Activated T-helper 2 cell treated with anti-CD3 and anti-CD28 coated beads, Interferon-gamma antibody, Interleukin-2, Interleukin-4, amounts not matched to agents 10 μg/mL and 5 μg/mL and 100 μg/mL, durations not matched to agents 14 hours and 24 hours and 36 hours (primary cell): ENCODE results near the gene CCR1. TPM values are rescaled to one million over a fixed set of nuclear protein-coding genes. Genes with fewer than 3 reads are reported as not detected.

Experiments used
- DNase-seq: peaks from one replicate; pipeline ENCODE4 v3.0.0; 2021; ENCODE audit warnings: low spot score
- H3K27ac Mint-ChIP-seq: one replicate; pipeline ENCODE4 v1.8.0; 2021; ENCODE audit warnings: mixed read lengths
- H3K27me3 Mint-ChIP-seq: one replicate; pipeline ENCODE4 v1.8.0; 2021; ENCODE audit warnings: low read depth, mixed read lengths
- H3K36me3 Mint-ChIP-seq: one replicate; pipeline ENCODE4 v1.8.0; 2021; ENCODE audit warnings: low read depth, mixed read lengths
- H3K4me1 Mint-ChIP-seq: one replicate; pipeline ENCODE4 v1.8.0; 2021; ENCODE audit warnings: low read depth, mixed read lengths
- H3K4me3 Mint-ChIP-seq: one replicate; pipeline ENCODE4 v1.8.0; 2021; ENCODE audit warnings: low read depth, mild to moderate bottlenecking, moderate library complexity, mixed read lengths
- H3K9me3 Mint-ChIP-seq: one replicate; pipeline ENCODE4 v1.8.0; 2021; ENCODE audit warnings: mixed read lengths
- intact Hi-C: fragments of 100-400 bp; cut with micrococcal nuclease; formaldehyde crosslinking; loops from one replicate; pipeline ENCODE4 v1.15.1; 2023
- total RNA-seq: library from RNA; stranded (reverse); gene quantifications from 2 replicates; pipeline ENCODE4 v1.2.3, GENCODE V29; 2022

CCR1 gene
- total RNA-seq, 1 donor from 2014 or later, result 0.41 TPM

DNA sequence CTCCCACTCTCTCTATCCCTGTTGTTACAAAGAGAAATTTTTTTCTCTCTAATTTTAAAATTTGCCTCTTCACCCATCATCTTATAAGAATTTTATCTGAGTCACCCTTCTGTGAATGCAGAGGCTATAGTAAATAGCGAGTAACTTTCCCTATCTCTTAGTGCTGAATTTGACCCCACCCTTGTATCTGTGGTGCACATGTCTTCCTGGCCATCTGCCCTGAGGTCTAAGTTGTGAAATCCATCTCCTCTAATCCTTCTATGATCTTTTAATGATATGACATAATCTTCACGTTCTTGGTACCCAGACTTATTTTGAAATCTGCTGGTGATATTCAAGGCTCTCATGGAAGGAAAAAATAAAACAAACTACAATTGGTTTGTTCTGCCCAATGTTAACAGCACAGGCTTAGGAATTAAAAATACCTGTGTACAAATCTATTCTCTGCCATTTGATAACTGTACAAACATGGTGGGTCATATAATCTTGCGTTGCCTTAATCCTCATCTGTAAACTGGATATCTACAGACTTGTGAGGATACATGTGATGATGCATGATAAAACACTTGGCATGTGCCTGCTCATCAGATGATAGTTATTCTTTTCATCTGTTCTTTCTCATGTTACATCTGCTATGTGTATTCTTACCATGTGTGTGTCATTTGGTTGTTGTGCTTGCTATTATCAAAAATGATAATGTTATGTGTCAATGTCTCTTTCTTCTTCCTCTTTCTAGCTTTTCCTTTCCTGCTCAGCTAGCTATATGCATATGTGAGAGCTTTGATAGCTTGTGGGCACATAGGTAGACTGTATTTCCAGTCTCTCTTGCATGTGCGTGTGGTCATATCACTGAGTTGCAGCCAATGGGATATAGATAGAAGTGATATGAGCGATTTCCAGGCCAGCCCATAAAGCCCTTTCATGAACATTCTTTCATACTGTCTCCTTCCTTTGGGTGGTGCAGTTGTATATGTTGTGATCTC lies 20.4 kb upstream of the CCR1 start:
- Mint-ChIP-seq H3K36me3 (no peaks in the 10 kb centered on the region), H3K4me3 (no peak overlapping the region), H3K9me3 (peaks cover 5% of the 10 kb centered on the region), H3K27me3 (peaks cover 68% of the 10 kb centered on the region), H3K27ac (no peak overlapping the region), H3K4me1 (peaks cover 11% of the 10 kb centered on the region)
- no peak for DNase-seq
- intact Hi-C loops, result loop anchor here (5.0 kb wide), 1 partner anchor 149 kb away; no protein-coding TSS in a partner anchor

DNA sequence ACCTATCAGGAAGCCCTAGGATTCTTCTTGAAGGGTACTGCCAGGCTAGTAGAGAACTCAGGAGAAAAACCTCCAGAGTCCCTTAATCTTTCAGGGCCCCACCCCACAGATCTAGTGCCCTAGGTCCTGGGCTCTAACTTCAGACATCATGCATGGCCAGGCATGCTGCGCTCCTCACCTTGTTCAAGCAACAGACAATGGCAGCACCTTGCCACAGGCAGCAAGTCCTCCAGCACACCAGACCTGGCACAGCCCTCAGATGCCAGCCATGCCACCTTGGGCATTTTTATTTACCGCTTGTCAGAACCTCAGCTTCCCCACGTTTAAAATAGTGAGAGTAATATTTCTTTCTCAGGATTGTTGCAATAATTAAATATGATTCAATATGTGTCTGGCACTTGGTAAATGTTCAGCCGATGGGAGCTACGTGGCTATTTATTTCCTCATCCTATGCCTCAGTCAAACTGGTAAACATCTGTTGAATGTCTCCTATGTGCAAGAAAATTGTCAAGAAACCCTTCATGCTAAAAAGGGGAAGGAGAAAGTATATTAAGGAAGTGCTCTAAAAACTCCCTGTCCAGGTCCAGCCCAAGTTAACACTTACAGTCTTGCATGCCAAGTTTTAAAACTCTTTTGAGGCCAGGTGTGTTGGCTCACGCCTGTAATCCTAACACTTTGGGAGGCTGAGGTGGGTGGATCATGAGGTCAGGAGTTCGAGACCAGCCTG lies 14.5 kb upstream of the CCR1 start:
- H3K4me1 Mint-ChIP-seq, result peaks cover 7% of the 10 kb centered on the region
- no peaks in the 10 kb centered on the region for H3K36me3 Mint-ChIP-seq
- H3K27ac Mint-ChIP-seq, result no peak overlapping the region
- no peak for DNase-seq
- intact Hi-C loops, result no loop called here
- H3K9me3 Mint-ChIP-seq, result peaks cover 23% of the 10 kb centered on the region
- peaks cover 72% of the 10 kb centered on the region for H3K27me3 Mint-ChIP-seq
- no peak overlapping the region for H3K4me3 Mint-ChIP-seq

GRCh38 chr3:46221938-46222337 lies 13.8 kb upstream of the CCR1 start:
- no peak for DNase-seq
- Mint-ChIP-seq H3K27me3 (peaks cover 74% of the 10 kb centered on the region), H3K9me3 (peaks cover 23% of the 10 kb centered on the region), H3K27ac (no peak overlapping the region), H3K36me3 (no peaks in the 10 kb centered on the region), H3K4me3 (no peak overlapping the region), H3K4me1 (peaks cover 10% of the 10 kb centered on the region)
- intact Hi-C loops, result no loop called here

- Mint-ChIP-seq H3K27me3 (peaks cover 77% of the 10 kb centered on the region), H3K4me3 (no peak overlapping the region)
Observed at GRCh38 chr3:46221391-46221790, 13.3 kb upstream of the CCR1 start.

DNA sequence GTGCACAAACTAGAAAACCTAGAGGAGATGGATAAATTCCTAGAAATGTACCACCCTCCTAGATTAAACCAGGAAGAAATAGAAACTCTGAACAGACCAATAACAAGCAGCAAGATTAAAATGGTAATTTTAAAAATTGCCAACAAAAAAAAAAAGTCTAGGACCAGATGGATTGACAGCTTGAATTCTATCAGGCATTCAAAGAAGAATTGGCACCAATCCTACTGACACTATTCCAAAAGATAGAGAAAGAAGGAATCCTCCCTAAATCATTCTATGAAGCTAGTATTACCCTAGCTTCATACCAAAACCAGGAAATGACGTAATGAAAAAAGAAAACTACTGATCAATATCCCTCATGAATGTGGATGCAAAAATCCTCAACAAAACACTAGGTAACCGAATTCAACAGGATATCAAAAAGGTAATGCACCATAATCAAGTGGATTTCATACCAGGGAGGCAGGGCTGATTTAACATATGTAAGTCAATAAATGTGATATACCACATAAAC lies 10.1 kb upstream of the CCR1 start:
- no peak for DNase-seq
- no peak overlapping the region for H3K4me3 Mint-ChIP-seq
- H3K4me1 Mint-ChIP-seq, result peaks cover 16% of the 10 kb centered on the region
- no peak overlapping the region for H3K27ac Mint-ChIP-seq
- H3K27me3 Mint-ChIP-seq, result peaks cover 77% of the 10 kb centered on the region
- peaks cover 18% of the 10 kb centered on the region for H3K9me3 Mint-ChIP-seq
- no peaks in the 10 kb centered on the region for H3K36me3 Mint-ChIP-seq
- intact Hi-C loops, result no loop called here

More at GRCh38 chr3:46221391-46221790, 13.3 kb upstream of the CCR1 start:
- intact Hi-C loops, result no loop called here
- Mint-ChIP-seq H3K9me3 (peaks cover 20% of the 10 kb centered on the region), H3K36me3 (no peaks in the 10 kb centered on the region), H3K4me1 (peaks cover 13% of the 10 kb centered on the region), H3K27ac (no peak overlapping the region)
- DNase-seq, result no peak

DNA sequence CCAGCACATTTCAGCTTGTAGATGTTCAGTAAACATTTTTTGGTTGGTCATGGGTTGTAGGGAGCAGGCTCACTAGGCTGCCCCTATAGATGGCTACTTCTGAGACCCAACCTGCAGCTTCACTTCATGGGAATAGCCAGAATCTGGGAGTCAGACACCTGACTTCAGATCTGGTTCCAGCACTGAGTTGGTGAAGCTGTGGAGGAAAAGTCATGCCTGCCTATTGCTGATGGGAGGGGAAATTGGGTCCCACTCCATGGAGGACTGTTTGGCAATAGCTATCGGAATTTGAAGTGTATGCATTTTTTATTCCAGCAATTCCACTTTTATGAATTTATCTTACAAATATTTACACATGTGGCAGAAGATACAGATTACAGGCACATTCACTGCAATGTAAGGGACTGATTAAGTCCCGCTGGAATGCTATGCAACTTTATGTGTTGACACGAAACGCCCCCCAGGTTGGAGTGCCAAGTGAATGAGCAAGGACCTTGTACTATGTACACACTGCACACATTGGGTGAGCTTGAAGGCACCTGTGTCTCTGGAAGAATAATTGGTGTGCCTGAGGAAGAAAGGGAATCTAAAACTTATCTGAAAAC lies 7.8 kb upstream of the CCR1 start:
- H3K27me3 Mint-ChIP-seq, result peaks cover 59% of the 10 kb centered on the region
- peaks cover 16% of the 10 kb centered on the region for H3K4me1 Mint-ChIP-seq
- H3K4me3 Mint-ChIP-seq, result no peak overlapping the region
- DNase-seq, result no peak
- H3K27ac Mint-ChIP-seq, result no peak overlapping the region
- intact Hi-C loops, result no loop called here
- H3K36me3 Mint-ChIP-seq, result no peaks in the 10 kb centered on the region
- H3K9me3 Mint-ChIP-seq, result peaks cover 18% of the 10 kb centered on the region

- no peak for DNase-seq
- Mint-ChIP-seq H3K27ac (no peak overlapping the region), H3K27me3 (peaks cover 54% of the 10 kb centered on the region), H3K4me3 (no peak overlapping the region), H3K9me3 (peaks cover 16% of the 10 kb centered on the region), H3K4me1 (peaks cover 16% of the 10 kb centered on the region), H3K36me3 (no peaks in the 10 kb centered on the region)
- intact Hi-C loops, result loop anchor here (5.0 kb wide), 1 partner anchor 52 kb away; no protein-coding TSS in a partner anchor
Observed at GRCh38 chr3:46214751-46215352, 6.7 kb upstream of the CCR1 start.

DNA sequence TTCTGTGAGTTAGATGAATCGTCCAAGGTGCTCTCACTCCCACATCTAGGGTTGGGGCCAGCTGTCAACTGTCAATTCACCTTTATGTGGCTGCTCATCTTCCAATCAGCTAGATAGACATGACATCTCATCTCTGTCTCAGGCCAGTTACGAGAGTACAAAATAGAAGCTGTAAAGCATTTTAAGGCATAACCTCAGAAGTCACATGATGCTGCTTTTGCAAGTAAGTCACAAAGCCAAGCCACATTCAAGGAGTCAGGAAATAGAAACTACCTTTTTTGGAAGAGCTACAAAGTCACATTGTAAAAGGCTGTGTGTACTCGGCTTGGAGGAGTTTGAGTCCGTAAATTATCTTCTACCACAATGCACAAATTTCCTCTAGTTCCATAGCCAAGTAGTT lies 5.1 kb upstream of the CCR1 start:
- H3K27ac Mint-ChIP-seq, result no peak overlapping the region
- H3K9me3 Mint-ChIP-seq, result peaks cover 2% of the 10 kb centered on the region
- DNase-seq, result no peak
- H3K27me3 Mint-ChIP-seq, result peaks cover 42% of the 10 kb centered on the region
- no peak overlapping the region for H3K4me3 Mint-ChIP-seq
- intact Hi-C loops, result loop anchor here (5.0 kb wide), 1 partner anchor 54 kb away; no protein-coding TSS in a partner anchor
- H3K4me1 Mint-ChIP-seq, result peaks cover 25% of the 10 kb centered on the region
- no peaks in the 10 kb centered on the region for H3K36me3 Mint-ChIP-seq

DNA sequence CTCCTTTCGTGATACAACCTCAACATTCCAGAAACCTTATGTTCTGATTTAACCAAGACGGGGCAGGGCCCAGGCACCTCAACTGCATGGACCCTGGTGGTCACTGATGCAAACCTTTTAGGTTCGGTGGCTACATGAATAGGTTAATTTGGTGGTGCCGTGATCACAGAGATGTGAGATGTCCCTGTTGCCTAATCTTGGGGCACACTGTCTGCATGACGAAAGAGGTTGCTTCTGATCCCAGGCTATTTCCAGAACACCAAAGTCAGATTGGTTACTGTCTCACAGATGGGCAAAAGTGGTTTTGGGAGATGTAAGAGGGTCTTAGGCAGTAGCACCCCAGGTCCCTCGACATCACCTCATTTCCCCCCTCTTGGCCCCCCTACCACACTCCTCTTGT lies 4.0 kb upstream of the CCR1 start:
- DNase-seq, result no peak
- no peak overlapping the region for H3K4me3 Mint-ChIP-seq
- H3K4me1 Mint-ChIP-seq, result peaks cover 23% of the 10 kb centered on the region
- H3K27me3 Mint-ChIP-seq, result peaks cover 31% of the 10 kb centered on the region
- intact Hi-C loops, result loop anchor here (5.0 kb wide), 1 partner anchor 55 kb away; no protein-coding TSS in a partner anchor
- H3K36me3 Mint-ChIP-seq, result no peaks in the 10 kb centered on the region
- no peaks in the 10 kb centered on the region for H3K9me3 Mint-ChIP-seq
- no peak overlapping the region for H3K27ac Mint-ChIP-seq

DNA sequence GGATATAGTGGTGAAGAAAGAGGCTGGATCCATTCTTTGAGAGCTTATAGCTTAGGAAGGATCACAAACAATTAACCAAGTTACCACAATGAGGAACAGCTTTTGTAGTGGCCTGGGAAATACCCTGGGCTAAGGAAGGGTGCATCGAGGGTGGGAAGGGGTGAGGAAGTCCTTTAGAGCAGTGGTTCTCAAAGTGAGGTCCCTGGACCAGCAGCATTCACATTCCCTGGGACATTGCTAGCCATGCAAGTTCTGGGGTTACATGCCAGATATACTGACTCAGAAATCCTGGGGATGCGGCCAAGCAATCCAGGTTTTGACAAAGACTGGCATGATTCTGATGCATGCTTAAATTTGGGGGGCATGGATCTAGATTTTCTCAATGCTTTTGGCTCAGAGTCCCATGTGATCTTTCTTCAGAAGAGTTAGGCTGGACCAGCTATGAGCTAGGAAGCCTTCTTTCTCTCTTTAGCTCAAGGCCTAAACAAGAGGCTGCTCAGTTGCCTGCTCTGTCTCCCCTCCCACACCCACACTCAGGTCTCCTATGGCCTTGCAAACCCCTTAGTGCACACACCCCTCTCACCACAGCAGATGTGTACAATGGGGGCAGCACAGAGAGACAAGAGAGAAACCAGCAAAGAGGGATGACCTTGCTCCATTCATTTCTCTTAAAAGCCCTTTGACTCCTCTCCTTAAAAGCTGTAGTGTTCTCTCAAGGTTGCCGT lies 1.8 kb upstream of the CCR1 start:
- Mint-ChIP-seq H3K4me3 (no peak overlapping the region), H3K4me1 (peaks cover 27% of the 10 kb centered on the region), H3K9me3 (no peaks in the 10 kb centered on the region), H3K36me3 (no peaks in the 10 kb centered on the region), H3K27me3 (peaks cover 25% of the 10 kb centered on the region), H3K27ac (no peak overlapping the region)
- no peak for DNase-seq
- intact Hi-C loops, result loop anchor here (5.0 kb wide), 3 partner anchors 57 to 348 kb away; no protein-coding TSS in a partner anchor

DNA sequence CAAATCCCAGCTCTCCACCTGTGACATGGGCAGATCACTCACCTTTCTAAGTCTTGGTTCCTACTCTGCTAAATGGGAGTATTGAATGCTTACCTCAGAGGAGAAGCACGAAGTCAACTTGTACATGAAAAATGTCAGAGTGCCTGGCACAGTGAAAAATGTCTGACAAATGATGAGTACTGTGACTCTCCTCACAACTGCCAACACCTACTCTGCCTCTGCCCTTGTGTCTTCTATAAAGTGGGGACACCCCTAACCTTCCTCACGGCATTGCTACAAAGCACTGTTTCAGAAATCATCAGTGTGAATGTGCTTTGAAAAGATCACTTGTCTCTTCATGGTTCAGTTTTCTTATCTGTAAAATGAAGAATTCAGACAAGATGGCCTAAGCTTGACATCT lies 940 bp upstream of the CCR1 start:
- no peak for DNase-seq
- H3K9me3 Mint-ChIP-seq, result no peaks in the 10 kb centered on the region
- peaks cover 25% of the 10 kb centered on the region for H3K4me1 Mint-ChIP-seq
- intact Hi-C loops, result loop anchor here (5.0 kb wide), 2 partner anchors 73 to 347 kb away; no protein-coding TSS in a partner anchor
- no peaks in the 10 kb centered on the region for H3K36me3 Mint-ChIP-seq
- H3K27ac Mint-ChIP-seq, result no peak overlapping the region
- H3K27me3 Mint-ChIP-seq, result peaks cover 25% of the 10 kb centered on the region
- no peak overlapping the region for H3K4me3 Mint-ChIP-seq
